Measurements from ENCODE around the gene SUPT5H. TPM values are rescaled to one million over a fixed set of nuclear protein-coding genes. Genes with fewer than 3 reads are reported as not detected.

The SUPT5H gene
- total RNA-seq, 1 donor from 2014 or later, result 157 TPM

DNA sequence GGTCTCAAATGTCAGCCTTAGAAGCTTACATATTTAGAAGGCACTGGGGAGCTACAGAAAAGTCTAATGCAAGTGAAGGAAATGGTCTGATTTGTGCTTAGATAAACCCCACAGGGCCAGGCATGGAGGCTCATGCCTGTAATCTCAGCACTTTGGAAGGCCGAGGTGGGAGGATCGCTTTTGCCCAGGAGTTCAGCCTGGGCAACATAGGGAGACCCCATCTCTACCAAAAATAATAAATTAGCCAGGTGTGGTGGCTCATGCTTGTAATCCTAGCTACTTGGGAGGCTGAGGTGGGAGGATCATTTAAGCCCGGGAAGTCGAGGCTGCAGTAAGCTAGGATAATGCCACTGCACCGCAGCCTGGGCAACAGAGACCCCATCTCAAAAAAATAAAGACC lies 50.7 kb downstream of the SUPT5H start:
- DNase-seq (ENCODE audit: low spot score), result no peak

- no peak for DNase-seq (ENCODE audit: low spot score)
These were observed 52.3 kb downstream of the SUPT5H start for GRCh38 chr19:39497701-39497995.

- DNase-seq (ENCODE audit: low spot score), result no peak
These were observed 52.8 kb downstream of the SUPT5H start for GRCh38 chr19:39497996-39498797.

GRCh38 chr19:39498798-39499642 lies 53.6 kb downstream of the SUPT5H start, which contains the start of gene DLL3:
DLL3 (plus strand) TSS chr19:39498947; CDS start chr19:39498975, 28 bp downstream.
- DNase-seq (ENCODE audit: low spot score), result no peak

- DNase-seq (ENCODE audit: low spot score), result no peak
These were observed 54.5 kb downstream of the SUPT5H start for GRCh38 chr19:39499932-39500331.

DNA sequence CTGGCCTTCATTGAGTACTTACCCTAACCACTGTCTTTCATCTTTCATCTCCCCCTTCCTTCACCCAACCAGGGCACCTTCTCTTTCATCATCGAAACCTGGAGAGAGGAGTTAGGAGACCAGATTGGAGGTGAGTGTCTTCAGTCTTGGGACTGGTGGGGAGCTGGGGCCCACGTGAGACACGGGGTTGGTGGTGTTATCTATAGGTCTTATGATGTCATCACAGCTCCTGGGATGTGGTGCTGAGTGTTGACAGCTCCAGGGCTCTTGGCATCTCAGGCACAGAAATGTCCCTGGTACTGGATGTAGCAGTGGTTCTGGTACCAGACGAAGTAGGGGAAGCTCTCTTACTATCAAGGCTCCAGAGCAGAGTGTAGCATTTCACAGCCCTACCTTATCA lies 55.2 kb downstream of the SUPT5H start:
- no peak for DNase-seq (ENCODE audit: low spot score)

- DNase-seq (ENCODE audit: low spot score), result no peak
These were observed 56.0 kb downstream of the SUPT5H start for GRCh38 chr19:39501340-39501739.

GRCh38 chr19:39502640-39503417 lies 57.4 kb downstream of the SUPT5H start:
- peak; percentile 52 for DNase-seq (ENCODE audit: low spot score)

DNA sequence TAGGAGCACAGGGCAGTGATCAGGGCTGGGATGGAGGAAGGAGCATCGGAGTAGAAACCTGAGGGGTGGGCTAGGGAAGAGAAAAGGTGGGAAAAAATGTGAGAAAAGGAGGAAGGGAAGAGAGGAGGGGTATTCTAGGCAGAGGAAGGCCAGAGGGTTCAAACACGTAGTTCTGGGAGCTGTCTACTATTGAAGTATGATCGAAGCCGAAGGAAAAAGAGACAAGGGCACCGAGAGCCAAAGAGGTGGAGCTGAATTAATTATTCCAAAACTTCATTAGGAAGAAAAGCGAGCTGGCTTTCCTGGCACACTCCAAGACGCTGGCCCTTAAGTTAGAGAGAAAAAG lies 61.2 kb downstream of the SUPT5H start:
- DNase-seq (ENCODE audit: low spot score), result no peak

- DNase-seq (ENCODE audit: low spot score), result no peak
These were observed 61.7 kb downstream of the SUPT5H start for GRCh38 chr19:39506944-39507714.

GRCh38 chr19:39507715-39508364 lies 62.5 kb downstream of the SUPT5H start:
- DNase-seq (ENCODE audit: low spot score), result no peak

DNA sequence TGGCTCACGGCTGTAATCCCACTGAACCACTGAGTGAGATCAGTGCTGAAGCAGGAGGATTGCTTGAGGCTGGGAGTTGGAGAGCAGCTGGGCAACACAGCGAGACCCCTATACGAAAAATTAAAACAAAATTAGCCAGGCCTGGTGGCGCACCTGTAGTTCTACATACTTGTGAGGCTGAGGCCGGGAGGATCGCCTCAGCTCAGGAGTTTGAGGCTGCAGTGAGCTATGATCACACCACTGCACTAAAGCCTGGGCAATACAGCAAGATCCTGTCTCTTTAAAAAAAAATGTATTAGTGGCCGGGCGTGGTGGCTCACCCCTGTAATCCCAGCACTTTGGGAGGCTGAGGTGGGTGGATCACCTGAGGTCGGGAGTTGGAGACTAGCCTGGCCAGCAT lies 63.2 kb downstream of the SUPT5H start:
- no peak for DNase-seq (ENCODE audit: low spot score)

DNA sequence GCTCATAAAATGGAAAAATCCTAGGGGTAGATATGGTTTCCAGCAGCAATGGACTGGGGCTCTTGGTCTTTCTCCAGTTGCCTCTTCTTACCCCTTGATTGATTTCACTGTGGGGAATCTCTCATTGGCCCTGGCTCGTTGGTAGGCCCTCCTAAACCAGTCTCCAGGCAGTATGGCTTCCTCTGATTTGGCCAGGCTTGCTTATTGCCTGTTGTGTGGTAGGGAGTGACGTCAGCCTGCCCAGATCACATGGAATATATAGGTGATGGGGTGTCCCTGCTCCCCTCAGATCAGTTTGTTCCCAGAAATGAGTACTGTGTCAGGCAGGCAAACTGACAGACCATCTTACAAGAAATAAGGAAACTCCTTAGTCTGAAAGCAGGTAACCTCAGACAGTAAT lies 63.9 kb downstream of the SUPT5H start:
- DNase-seq (ENCODE audit: low spot score), result no peak

- no peak for DNase-seq (ENCODE audit: low spot score)
These were observed 67.6 kb downstream of the SUPT5H start for GRCh38 chr19:39512988-39513387.

- no peak for DNase-seq (ENCODE audit: low spot score)
These were observed 69.6 kb downstream of the SUPT5H start, which contains the start of gene SELENOV for GRCh38 chr19:39514840-39515550. SELENOV (plus strand) TSS chr19:39515139; CDS start chr19:39515213, 74 bp downstream.

GRCh38 chr19:39515551-39516191 lies 70.3 kb downstream of the SUPT5H start:
- DNase-seq (ENCODE audit: low spot score), result no peak

- DNase-seq (ENCODE audit: low spot score), result no peak
These were observed 70.9 kb downstream of the SUPT5H start for GRCh38 chr19:39516270-39516669.

GRCh38 chr19:39517432-39517831 lies 72.0 kb downstream of the SUPT5H start:
- no peak for DNase-seq (ENCODE audit: low spot score)

DNA sequence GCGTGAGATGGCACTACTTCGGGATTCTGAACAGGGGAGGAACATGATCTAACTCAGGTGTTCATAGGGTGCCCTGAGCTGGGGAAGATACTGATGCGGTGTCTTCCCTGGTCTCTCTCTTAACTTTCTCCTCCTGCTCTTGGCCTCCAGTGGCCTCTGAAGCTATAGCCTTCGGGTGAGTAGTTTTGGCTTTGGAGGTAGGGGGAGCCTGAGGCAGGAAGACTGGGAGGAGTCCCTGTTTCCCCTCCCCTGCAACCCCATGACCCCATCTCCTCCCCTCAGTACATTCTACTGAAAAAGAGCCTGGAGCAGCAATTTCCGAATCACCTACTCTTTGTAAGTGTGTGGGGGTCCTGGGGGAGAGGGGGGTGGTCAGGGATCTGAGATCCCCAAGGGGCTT lies 73.1 kb downstream of the SUPT5H start:
- no peak for DNase-seq (ENCODE audit: low spot score)

GRCh38 chr19:39518975-39519374 lies 73.6 kb downstream of the SUPT5H start:
- DNase-seq (ENCODE audit: low spot score), result no peak
